Gastrocnemius medialis (tissue), 4 donors: ENCODE results near the gene MYO1G.

Experiments used
- POLR2A ChIP-seq, 2 donors: fragments of 450-650 bp; IDR thresholded peaks; one replicate each; pipeline ENCODE4 v1.6.1; 2017; ENCODE audit warnings: antibody characterized with exemption in 2 of 2, mild to moderate bottlenecking in 2 of 2, moderate library complexity in 2 of 2
- TF ChIP-seq, protein P1 (sequence below), 5 experiments: fragments of 450-650 bp in 3 of 5; fragments of 200-600 bp in 2 of 5; sonication (generic) in 2 of 5; IDR thresholded peaks in 4 of 5; conservative IDR thresholded peaks in 1 of 5; 1 replicate in 4 of 5; 2 replicates in 1 of 5; pipeline ENCODE4 v1.5.1; 2016 to 2019; ENCODE audit warnings: antibody characterized with exemption in 5 of 5, mild to moderate bottlenecking in 3 of 5, moderate library complexity in 3 of 5

- TF ChIP-seq, protein P1, sequence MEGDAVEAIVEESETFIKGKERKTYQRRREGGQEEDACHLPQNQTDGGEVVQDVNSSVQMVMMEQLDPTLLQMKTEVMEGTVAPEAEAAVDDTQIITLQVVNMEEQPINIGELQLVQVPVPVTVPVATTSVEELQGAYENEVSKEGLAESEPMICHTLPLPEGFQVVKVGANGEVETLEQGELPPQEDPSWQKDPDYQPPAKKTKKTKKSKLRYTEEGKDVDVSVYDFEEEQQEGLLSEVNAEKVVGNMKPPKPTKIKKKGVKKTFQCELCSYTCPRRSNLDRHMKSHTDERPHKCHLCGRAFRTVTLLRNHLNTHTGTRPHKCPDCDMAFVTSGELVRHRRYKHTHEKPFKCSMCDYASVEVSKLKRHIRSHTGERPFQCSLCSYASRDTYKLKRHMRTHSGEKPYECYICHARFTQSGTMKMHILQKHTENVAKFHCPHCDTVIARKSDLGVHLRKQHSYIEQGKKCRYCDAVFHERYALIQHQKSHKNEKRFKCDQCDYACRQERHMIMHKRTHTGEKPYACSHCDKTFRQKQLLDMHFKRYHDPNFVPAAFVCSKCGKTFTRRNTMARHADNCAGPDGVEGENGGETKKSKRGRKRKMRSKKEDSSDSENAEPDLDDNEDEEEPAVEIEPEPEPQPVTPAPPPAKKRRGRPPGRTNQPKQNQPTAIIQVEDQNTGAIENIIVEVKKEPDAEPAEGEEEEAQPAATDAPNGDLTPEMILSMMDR (IDR thresholded peaks at IDR 0.05 in 4 of 5, conservative IDR thresholded peaks at IDR 0.05 in 1 of 5): no peak
- no peak for TF ChIP-seq POLR2A (IDR thresholded peaks at IDR 0.05)
These were observed 15.2 kb downstream of the MYO1G start for GRCh38 chr7:44963364-44964290.
